ENCODE results near the gene CTNND2. TPM values are rescaled to one million over a fixed set of nuclear protein-coding genes. Genes with fewer than 3 reads are reported as not detected.

CTNND2 gene
- total and polyA plus RNA-seq, 4 donors, result 0.03 to 1.0 (median 0.27) TPM

DNA sequence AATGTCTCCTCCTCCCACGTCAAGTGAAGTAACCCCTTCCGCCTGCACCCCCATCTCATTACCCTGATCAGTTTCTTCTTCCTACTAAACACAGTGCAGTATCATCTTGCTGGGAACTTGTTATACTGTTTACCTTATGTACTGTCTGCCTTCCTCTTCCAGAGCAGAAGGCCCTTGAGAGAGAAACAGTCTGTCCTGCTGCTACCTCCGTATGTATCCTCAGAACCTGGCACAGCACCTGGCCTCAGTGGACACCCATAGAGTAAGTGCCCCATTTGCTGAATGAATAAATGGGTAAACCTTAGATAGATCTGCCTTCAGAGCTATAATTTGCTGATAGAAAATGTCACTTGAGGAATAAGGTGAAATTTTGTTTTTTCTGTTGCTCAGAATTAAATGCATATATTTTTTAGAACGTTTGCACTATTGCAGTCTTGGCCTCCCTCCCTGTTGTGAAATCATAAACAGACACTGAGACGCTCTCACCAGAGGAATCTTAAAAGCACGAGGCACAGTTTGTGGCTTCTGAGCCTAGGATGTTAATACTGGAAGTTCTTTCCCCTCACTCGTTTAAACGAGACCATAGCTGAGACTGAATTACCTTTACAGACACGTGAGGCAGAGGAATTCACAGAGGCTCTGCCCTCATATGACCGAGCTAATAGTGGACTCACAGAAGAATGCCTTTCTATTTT lies 920.1 kb downstream of the CTNND2 start:
- Histone ChIP-seq H3K27ac (ENCODE audit: low read depth in 1 of 2, low read length in 2 of 2) (no peak overlapping the region), H3K9me3 (ENCODE audit: control insufficient read depth, low read length) (no peaks in the 10 kb centered on the region), H3K36me3 (ENCODE audit: control insufficient read depth in 1 of 2, insufficient read depth in 2 of 2, low read length in 1 of 2) (no peaks in the 10 kb centered on the region), H3K27me3 (ENCODE audit: control insufficient read depth in 1 of 2, insufficient read depth in 2 of 2, low read length in 1 of 2) (peaks cover 0 to 4% of the 10 kb centered on the region in 2 donors), H3K4me1 (ENCODE audit: control insufficient read depth in 1 of 2, insufficient read depth in 2 of 2, low read length in 2 of 2) (no peaks in the 10 kb centered on the region), H3K4me3 (ENCODE audit: low read length in 2 of 2) (no peak overlapping the region)
- WGBS, 2 donors, result 77% methylated on average over 10 of the region's 10 CpGs
- DNase-seq (no peak), ATAC-seq (ENCODE audit: low FRiP score) (no peak)
- intact Hi-C loops (cut with DNase I), result no loop called here

- H3K4me3 ChIP-seq (ENCODE audit: low read length in 2 of 2), result no peak overlapping the region
- no peak for ATAC-seq (ENCODE audit: low FRiP score)
- no peak overlapping the region for H3K27ac ChIP-seq (ENCODE audit: low read depth in 1 of 2, low read length in 2 of 2)
- intact Hi-C loops (cut with DNase I), result no loop called here
- 63 to 64% methylated on average over 3 of the region's 3 CpGs for WGBS, 2 donors
- H3K27me3 ChIP-seq (ENCODE audit: control insufficient read depth in 1 of 2, insufficient read depth in 2 of 2, low read length in 1 of 2), result peaks cover 0 to 4% of the 10 kb centered on the region in 2 donors
- DNase-seq, result no peak
- no peaks in the 10 kb centered on the region for H3K9me3 ChIP-seq (ENCODE audit: control insufficient read depth, low read length)
- H3K36me3 ChIP-seq (ENCODE audit: control insufficient read depth in 1 of 2, insufficient read depth in 2 of 2, low read length in 1 of 2), result no peaks in the 10 kb centered on the region
- no peaks in the 10 kb centered on the region for H3K4me1 ChIP-seq (ENCODE audit: control insufficient read depth in 1 of 2, insufficient read depth in 2 of 2, low read length in 2 of 2)
These were observed 921.6 kb downstream of the CTNND2 start for GRCh38 chr5:10982626-10983025.

- Histone ChIP-seq H3K4me1 (ENCODE audit: control insufficient read depth in 1 of 2, insufficient read depth in 2 of 2, low read length in 2 of 2) (no peaks in the 10 kb centered on the region), H3K9me3 (ENCODE audit: control insufficient read depth, low read length) (no peaks in the 10 kb centered on the region), H3K27ac (ENCODE audit: low read depth in 1 of 2, low read length in 2 of 2) (no peak overlapping the region), H3K4me3 (ENCODE audit: low read length in 2 of 2) (no peak overlapping the region), H3K36me3 (ENCODE audit: control insufficient read depth in 1 of 2, insufficient read depth in 2 of 2, low read length in 1 of 2) (no peaks in the 10 kb centered on the region), H3K27me3 (ENCODE audit: control insufficient read depth in 1 of 2, insufficient read depth in 2 of 2, low read length in 1 of 2) (peaks cover 0 to 2% of the 10 kb centered on the region in 2 donors)
- DNase-seq (no peak), ATAC-seq (ENCODE audit: low FRiP score) (no peak)
- intact Hi-C loops (cut with DNase I), result no loop called here
- 35 to 46% methylated on average over 3 of the region's 3 CpGs for WGBS, 2 donors
These were observed 922.3 kb downstream of the CTNND2 start for GRCh38 chr5:10981932-10982331.

- peaks cover 0 to 2% of the 10 kb centered on the region in 2 donors for H3K27me3 ChIP-seq (ENCODE audit: control insufficient read depth in 1 of 2, insufficient read depth in 2 of 2, low read length in 1 of 2)
- H3K27ac ChIP-seq (ENCODE audit: low read depth in 1 of 2, low read length in 2 of 2), result no peak overlapping the region
- no peak for DNase-seq
- ATAC-seq (ENCODE audit: low FRiP score), result no peak
- no peaks in the 10 kb centered on the region for H3K36me3 ChIP-seq (ENCODE audit: control insufficient read depth in 1 of 2, insufficient read depth in 2 of 2, low read length in 1 of 2)
- no peaks in the 10 kb centered on the region for H3K4me1 ChIP-seq (ENCODE audit: control insufficient read depth in 1 of 2, insufficient read depth in 2 of 2, low read length in 2 of 2)
- H3K4me3 ChIP-seq (ENCODE audit: low read length in 2 of 2), result no peak overlapping the region
- WGBS, 2 donors, result 85 to 87% methylated on average over 5 of the region's 5 CpGs
- intact Hi-C loops (cut with DNase I), result no loop called here
- H3K9me3 ChIP-seq (ENCODE audit: control insufficient read depth, low read length), result no peaks in the 10 kb centered on the region
These were observed 927.2 kb downstream of the CTNND2 start for GRCh38 chr5:10977011-10977410.

DNA sequence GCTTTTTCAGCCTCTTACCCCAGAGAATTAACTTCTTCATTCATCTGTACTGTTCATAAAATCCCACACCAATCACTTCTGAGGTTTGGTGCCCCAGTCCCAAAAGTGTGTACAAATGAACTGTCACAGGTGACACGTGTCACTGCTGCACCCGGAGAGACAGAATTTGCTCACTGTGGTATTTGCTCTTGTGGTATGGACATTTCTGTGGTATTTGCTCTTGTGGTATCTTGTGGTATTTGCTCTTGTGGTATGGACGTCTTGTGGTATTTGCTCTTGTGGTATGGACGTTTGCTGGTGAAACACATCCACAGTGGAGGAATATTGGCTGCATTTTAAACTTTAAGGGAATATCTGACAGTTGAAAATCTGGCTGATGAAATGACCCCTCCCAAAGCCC lies 928.3 kb downstream of the CTNND2 start:
- intact Hi-C loops (cut with DNase I), result no loop called here
- WGBS, 2 donors, result 47 to 52% methylated on average over 4 of the region's 4 CpGs
- no peaks in the 10 kb centered on the region for H3K36me3 ChIP-seq (ENCODE audit: control insufficient read depth in 1 of 2, insufficient read depth in 2 of 2, low read length in 1 of 2)

DNA sequence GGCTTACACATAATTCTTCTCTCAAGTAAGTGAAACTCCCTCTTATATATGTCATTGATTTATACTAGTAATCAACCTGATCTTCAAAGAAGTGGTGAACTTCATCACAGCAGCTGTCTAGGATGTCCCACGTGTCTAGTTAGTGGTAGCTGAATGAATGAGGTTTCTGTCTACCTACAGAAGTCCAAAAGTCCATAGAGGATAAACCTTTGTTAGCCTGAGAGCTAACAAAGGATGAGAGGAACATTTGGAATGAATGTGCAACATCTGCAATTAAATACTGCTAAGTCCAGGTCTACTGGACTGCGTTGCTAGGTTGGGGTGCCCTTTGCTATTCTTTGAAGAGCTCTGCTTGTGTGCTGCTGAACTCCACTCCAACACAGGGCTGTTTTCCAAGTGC lies 929.4 kb downstream of the CTNND2 start:
- no peaks in the 10 kb centered on the region for H3K36me3 ChIP-seq (ENCODE audit: control insufficient read depth in 1 of 2, insufficient read depth in 2 of 2, low read length in 1 of 2)
- 72 to 77% methylated on average over 2 of the region's 2 CpGs for WGBS, 2 donors
- no peaks in the 10 kb centered on the region for H3K4me1 ChIP-seq (ENCODE audit: control insufficient read depth in 1 of 2, insufficient read depth in 2 of 2, low read length in 2 of 2)
- H3K4me3 ChIP-seq (ENCODE audit: low read length in 2 of 2), result no peak overlapping the region
- no peak overlapping the region for H3K27ac ChIP-seq (ENCODE audit: low read depth in 1 of 2, low read length in 2 of 2)
- no peaks in the 10 kb centered on the region for H3K27me3 ChIP-seq (ENCODE audit: control insufficient read depth in 1 of 2, insufficient read depth in 2 of 2, low read length in 1 of 2)
- ATAC-seq (ENCODE audit: low FRiP score), result no peak
- no peaks in the 10 kb centered on the region for H3K9me3 ChIP-seq (ENCODE audit: control insufficient read depth, low read length)
- intact Hi-C loops (cut with DNase I), result no loop called here
- DNase-seq, result no peak

More for the DNA sequence above, 928.3 kb downstream of the CTNND2 start:
- H3K27me3 ChIP-seq (ENCODE audit: control insufficient read depth in 1 of 2, insufficient read depth in 2 of 2, low read length in 1 of 2), result no peaks in the 10 kb centered on the region
- DNase-seq, result no peak
- ATAC-seq (ENCODE audit: low FRiP score), result no peak
- H3K27ac ChIP-seq (ENCODE audit: low read depth in 1 of 2, low read length in 2 of 2), result no peak overlapping the region
- no peak overlapping the region for H3K4me3 ChIP-seq (ENCODE audit: low read length in 2 of 2)
- H3K9me3 ChIP-seq (ENCODE audit: control insufficient read depth, low read length), result no peaks in the 10 kb centered on the region
- no peaks in the 10 kb centered on the region for H3K4me1 ChIP-seq (ENCODE audit: control insufficient read depth in 1 of 2, insufficient read depth in 2 of 2, low read length in 2 of 2)

DNA sequence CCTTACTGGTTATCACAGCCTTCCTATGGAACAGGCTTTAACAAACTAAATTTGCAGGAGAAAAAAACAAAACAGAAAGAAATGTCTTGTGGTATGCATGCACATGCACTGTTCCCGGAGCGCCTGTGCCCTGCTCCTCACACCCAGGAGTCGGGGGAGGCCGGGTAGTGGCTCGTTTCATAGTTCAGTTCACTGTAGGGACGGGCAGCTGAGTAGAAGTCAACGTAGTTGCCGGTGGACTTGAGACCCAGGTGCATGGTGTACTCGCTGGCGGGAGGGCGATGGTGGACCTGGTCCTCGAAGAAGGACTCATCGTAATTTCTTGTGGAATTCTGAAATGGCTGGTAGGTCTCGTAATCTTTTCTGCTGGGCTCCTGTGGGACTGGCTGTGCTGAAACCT lies 930.9 kb downstream of the CTNND2 start:
- ATAC-seq (ENCODE audit: low FRiP score) (no peak), DNase-seq (no peak)
- Histone ChIP-seq H3K9me3 (ENCODE audit: control insufficient read depth, low read length) (no peaks in the 10 kb centered on the region), H3K27ac (ENCODE audit: low read depth in 1 of 2, low read length in 2 of 2) (no peak overlapping the region), H3K4me3 (ENCODE audit: low read length in 2 of 2) (no peak overlapping the region), H3K4me1 (ENCODE audit: control insufficient read depth in 1 of 2, insufficient read depth in 2 of 2, low read length in 2 of 2) (no peaks in the 10 kb centered on the region), H3K36me3 (ENCODE audit: control insufficient read depth in 1 of 2, insufficient read depth in 2 of 2, low read length in 1 of 2) (no peaks in the 10 kb centered on the region), H3K27me3 (ENCODE audit: control insufficient read depth in 1 of 2, insufficient read depth in 2 of 2, low read length in 1 of 2) (no peaks in the 10 kb centered on the region)
- intact Hi-C loops (cut with DNase I), result no loop called here
- WGBS, 2 donors, result 86 to 91% methylated on average over 14 of the region's 14 CpGs

DNA sequence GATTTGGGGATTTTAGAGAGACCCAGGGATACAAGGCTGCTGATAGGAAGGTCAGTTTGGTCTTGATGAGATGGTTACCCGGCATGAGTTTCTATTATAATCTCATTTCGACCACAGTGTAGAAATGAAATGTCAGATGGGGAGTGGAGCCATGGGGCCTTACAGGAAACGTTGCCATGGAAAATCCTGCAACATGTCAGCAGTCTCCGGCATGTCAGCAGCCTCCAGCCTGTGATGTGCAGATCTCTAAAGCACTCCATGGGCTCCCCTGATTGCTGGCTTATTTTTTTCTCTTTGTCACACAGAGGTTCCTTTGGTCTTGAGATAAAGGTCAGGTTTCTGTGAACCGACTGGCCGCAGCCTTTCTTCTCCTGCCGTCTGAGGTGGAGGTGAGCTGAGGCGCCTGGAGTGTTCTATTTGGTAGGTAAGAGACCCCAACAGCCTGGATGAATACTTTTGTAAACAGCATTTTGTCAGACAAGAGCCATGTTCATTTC lies 934.5 kb downstream of the CTNND2 start:
- intact Hi-C loops (cut with DNase I), result no loop called here
- 34 to 36% methylated on average over 8 of the region's 8 CpGs for WGBS, 2 donors
- H3K27ac ChIP-seq (ENCODE audit: low read depth in 1 of 2, low read length in 2 of 2), result no peak overlapping the region

GRCh38 chr5:10964806-10965205 lies 939.4 kb downstream of the CTNND2 start:
- no peaks in the 10 kb centered on the region for H3K27me3 ChIP-seq (ENCODE audit: control insufficient read depth in 1 of 2, insufficient read depth in 2 of 2, low read length in 1 of 2)
- intact Hi-C loops (cut with DNase I), result no loop called here
- no peaks in the 10 kb centered on the region for H3K4me1 ChIP-seq (ENCODE audit: control insufficient read depth in 1 of 2, insufficient read depth in 2 of 2, low read length in 2 of 2)
- no peak overlapping the region for H3K27ac ChIP-seq (ENCODE audit: low read depth in 1 of 2, low read length in 2 of 2)
- H3K9me3 ChIP-seq (ENCODE audit: control insufficient read depth, low read length), result no peaks in the 10 kb centered on the region
- no peak for ATAC-seq (ENCODE audit: low FRiP score)
- WGBS, 2 donors, result 50 to 60% methylated on average over 6 of the region's 6 CpGs
- H3K36me3 ChIP-seq (ENCODE audit: control insufficient read depth in 1 of 2, insufficient read depth in 2 of 2, low read length in 1 of 2), result no peaks in the 10 kb centered on the region
- no peak for DNase-seq
- no peak overlapping the region for H3K4me3 ChIP-seq (ENCODE audit: low read length in 2 of 2)

More for the DNA sequence above, 934.5 kb downstream of the CTNND2 start:
- H3K27me3 ChIP-seq (ENCODE audit: control insufficient read depth in 1 of 2, insufficient read depth in 2 of 2, low read length in 1 of 2), result no peaks in the 10 kb centered on the region
- ATAC-seq (ENCODE audit: low FRiP score) (no peak), DNase-seq (no peak)
- H3K36me3 ChIP-seq (ENCODE audit: control insufficient read depth in 1 of 2, insufficient read depth in 2 of 2, low read length in 1 of 2), result no peaks in the 10 kb centered on the region
- no peaks in the 10 kb centered on the region for H3K9me3 ChIP-seq (ENCODE audit: control insufficient read depth, low read length)
- no peak overlapping the region for H3K4me3 ChIP-seq (ENCODE audit: low read length in 2 of 2)
- no peaks in the 10 kb centered on the region for H3K4me1 ChIP-seq (ENCODE audit: control insufficient read depth in 1 of 2, insufficient read depth in 2 of 2, low read length in 2 of 2)
